HG03342 (cell line): Measurements from ENCODE around the gene ETV6.
A peak's percentile ranks its signal among the peaks of the same experiment; 100 is the strongest.

ENCODE experiments used
- ATAC-seq: cut with Tn5 transposase; IDR thresholded peaks from one replicate; pipeline ENCODE4 v1.9.1; 2021; ENCODE audit warnings: mild to moderate bottlenecking, moderate library complexity; ENCODE audit not compliant: unreplicated experiment

The ETV6 gene

DNA sequence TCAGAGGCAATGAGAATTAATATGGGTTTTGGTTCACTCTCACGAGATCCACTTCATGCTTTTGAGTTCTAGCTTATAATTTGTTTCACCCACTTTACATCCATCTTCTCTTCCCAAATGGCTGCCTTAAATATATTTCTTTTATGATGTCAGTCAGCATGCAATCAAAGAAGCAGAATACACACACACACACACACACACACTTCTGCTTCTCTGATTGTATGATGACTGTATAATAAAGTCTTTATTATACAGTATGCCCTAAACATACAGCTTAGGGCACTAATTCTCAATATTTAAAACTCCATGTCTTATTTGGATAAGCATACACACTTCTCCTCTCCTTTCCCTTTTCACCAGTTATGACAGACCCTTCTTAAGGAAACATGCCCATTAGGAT, 6.7 kb upstream of the ETV6 start:
- ATAC-seq = no peak

DNA sequence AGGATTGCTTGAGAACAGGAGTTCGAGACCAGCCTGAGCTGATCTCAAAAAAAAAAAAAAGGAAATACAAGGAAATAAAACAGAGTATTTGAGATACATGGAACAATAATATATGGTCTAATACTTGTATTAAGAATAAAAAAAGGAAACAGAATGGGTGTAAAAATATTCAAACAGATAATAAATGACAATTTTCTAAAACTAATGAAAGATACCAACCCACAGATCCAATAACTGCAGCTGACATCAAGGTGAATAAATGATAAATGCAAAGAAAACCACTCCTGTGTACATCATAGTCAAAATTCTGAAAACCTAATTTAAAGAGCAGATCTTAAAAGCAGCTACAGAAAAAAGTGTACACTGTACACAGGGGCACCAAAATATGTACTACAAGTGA, 4.1 kb upstream of the ETV6 start:
- no peak for ATAC-seq

DNA sequence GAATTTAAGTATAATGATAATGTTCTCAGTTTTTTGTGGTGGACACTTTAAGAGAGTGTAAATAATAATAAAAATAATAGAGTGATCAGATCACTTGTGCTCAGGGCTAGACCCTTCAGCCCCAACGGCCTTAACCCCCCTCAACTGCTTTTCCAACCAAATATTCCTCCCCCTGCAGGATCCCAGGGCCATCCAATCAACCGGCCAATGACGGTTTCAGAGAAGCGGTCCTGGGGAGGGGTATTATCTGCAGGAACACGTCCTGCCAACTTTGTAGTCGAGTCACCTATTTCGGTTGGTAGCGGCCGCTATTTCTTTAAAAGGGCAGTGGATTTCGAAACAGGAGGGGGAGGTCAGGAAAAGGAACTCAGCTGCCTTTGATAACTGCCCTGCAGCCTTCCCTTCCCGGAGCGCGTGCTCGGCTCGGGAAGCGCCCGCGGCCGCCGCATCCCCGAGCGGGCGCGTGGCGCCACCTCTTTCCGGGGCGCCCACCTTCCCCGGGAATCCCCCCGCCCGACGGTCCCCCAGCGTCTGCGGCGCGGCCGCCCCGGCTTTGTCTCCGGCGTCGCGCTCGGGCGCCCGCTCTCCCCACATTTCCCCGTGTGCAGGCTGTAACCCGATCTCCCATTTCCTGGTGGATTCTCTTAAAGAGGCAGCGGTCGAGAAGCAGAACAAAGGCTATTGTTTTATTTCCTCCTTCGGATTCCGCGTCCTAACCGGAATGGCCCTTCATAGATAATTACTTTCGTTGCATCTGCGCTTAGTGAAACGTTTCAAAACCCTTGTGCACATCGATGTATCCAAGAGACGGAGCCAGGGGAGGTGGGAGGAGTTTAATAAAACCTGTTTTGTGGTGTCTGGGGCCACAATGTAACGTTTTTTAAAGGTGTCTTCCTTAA, 711 bp upstream of the ETV6 start:
- ATAC-seq = peak; percentile 37

GRCh38 chr12:11650286-11651281, 1.1 kb downstream of the ETV6 start:
- no peak for ATAC-seq

GRCh38 chr12:11651381-11651780, 1.9 kb downstream of the ETV6 start:
- no peak for ATAC-seq

DNA sequence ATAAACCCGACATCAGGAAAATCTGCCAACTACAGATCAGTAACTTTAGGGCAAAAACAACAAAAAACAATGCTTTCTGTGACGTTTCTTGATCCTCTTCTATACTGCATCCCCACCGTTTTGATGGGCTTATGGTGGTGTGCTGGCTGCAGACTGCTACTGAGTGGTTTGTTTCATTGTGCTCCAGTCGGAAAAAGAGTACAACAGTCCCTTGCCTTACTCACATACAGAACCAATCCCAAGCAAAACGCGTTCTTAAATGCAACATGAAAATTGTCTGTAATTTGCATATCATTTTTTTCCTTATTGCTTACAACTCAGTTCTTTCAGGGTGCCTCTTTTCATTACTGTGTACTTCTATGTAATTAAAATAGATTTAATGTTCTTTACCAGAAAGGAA, 2.3 kb downstream of the ETV6 start:
- no peak for ATAC-seq

GRCh38 chr12:11652351-11653040, 3.0 kb downstream of the ETV6 start:
- ATAC-seq = peak; percentile 21

DNA sequence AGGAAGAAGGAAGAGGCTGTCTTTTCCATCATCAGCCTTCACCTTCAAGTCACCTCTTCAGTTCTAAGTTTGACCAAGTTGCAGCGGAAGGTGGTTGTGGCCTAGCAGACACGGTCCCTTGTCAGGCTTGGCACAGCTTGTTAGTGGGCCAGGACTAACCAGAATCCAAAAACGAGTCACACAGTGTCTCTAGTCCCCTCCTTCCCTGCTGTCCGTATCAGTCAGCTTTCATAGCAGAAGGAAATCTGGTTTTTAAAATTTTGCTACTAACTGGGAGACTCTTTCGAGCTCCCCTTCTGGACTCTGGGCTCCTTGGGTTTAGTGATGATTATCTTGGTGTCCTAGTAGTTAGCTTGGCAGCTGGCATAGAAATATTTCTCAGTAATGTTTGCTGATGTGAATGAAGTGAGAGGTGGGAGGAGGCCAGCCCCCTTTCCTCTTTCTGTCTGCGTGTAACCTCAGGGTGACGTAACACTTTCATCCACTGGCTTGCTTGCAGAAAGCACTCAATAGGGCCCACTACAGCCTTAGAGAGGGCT, 3.8 kb downstream of the ETV6 start:
- ATAC-seq = no peak

DNA sequence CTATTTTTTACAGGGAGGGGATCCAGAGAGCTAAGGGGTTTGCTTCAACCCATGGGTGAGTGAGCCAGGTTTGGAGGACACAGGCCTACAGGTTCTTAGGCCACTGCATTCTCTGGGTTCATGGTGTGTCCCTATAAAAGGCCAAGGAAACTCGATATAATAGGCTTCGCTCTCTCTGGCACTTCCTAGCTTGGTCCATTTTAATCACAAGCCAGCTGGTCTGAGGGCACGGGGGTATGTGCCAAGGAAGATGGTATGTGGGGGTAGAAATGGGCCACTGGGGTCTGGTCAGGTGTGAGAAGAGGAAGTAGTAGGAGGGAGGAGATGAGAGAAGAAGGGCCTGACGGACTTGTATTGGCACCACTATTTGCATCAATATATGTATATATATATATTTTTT, 4.9 kb downstream of the ETV6 start:
- no peak for ATAC-seq

GRCh38 chr12:11654802-11655201, 5.3 kb downstream of the ETV6 start:
- ATAC-seq = no peak

DNA sequence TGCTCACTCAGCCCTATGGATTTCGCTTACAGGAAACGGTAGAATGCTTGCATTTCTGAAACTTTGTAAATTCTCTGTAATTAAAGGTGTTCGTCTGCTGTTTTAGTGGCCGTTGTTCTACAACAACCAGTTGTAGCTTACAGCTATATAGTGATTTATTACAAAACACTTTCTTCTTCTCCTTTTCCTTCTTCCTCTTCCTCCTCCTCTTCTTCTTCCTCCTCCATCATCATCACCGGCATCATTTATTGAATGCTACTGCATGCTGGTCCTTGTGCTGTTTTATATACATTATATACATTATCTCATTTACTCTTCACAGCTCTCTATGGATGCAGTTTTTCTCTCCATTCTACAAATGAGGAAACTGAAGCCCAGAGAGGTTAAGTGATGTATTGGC, 6.4 kb downstream of the ETV6 start:
- ATAC-seq = no peak

DNA sequence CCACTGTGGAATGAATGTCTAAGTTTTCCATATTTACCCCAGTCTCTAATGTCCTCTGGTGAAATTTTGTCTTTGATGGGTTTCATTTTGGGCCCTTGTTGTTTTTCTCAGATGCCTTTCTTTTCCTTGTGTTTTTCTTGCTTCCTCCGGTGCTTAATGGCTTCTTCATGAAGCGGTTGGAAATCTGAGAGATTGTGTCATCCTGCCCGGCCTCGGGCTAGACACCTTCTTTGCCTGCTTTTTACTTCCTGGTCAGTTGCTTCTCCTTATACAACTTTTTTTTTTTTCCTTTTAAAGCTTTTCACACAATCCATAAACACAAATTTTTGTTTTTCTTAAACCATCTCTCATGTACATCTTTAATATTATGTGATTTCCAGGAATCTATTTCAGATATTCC, 7.1 kb downstream of the ETV6 start:
- ATAC-seq = no peak

- no peak for ATAC-seq
These were observed 8.0 kb downstream of the ETV6 start for GRCh38 chr12:11657511-11657910.

GRCh38 chr12:11658791-11659190, 9.3 kb downstream of the ETV6 start:
- no peak for ATAC-seq

- no peak for ATAC-seq
These were observed 11.2 kb downstream of the ETV6 start for GRCh38 chr12:11660624-11661023.

DNA sequence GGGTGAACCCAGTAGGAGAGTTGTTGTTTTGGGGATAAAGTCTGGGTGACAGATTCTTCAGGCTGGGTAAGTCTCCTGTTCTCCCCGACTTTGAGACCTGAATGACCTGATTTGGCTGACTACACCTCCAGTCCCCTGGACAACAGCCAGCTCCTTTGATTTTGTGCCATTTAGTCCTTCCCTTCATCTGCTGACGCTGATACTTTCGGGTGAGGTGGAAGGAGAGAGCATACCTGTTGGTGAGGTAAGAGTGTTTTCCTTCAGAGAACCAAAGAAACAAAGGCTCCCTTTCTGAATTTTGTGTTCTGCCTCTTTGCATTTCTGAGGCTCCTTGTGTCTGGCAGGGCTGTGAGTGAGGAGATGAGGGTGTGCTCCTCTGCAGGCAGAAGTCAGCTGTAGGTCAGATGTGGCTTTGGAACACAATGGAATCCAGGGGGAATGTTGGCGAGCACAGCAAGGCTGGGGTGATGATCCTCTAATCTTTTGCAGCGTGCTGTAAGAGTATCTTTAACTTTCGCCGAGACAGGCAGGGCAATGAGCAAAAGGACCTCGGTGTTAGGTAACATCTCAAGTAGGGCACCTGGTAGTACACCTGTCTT, 12.1 kb downstream of the ETV6 start:
- ATAC-seq = no peak

- ATAC-seq = no peak
These were observed 12.9 kb downstream of the ETV6 start for GRCh38 chr12:11662369-11662768.

DNA sequence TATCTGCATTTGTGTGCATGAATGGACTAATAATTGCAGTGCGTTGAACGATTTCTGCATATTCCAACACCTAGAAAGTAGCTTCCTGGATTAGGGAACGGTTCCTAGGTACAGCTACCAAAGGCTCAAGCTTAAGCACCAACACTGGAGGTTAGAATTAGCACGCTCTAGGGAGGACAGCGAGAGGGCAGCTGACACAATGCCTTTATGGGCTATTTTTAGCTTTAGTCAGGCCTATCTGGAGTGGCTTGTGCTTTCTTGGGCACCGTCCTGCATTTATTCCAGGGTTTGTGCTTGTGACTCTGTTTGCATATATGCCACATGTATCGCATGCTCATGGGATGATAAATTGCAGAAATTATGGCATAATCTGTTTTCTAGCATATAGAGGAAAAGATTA, 13.7 kb downstream of the ETV6 start:
- ATAC-seq = no peak

DNA sequence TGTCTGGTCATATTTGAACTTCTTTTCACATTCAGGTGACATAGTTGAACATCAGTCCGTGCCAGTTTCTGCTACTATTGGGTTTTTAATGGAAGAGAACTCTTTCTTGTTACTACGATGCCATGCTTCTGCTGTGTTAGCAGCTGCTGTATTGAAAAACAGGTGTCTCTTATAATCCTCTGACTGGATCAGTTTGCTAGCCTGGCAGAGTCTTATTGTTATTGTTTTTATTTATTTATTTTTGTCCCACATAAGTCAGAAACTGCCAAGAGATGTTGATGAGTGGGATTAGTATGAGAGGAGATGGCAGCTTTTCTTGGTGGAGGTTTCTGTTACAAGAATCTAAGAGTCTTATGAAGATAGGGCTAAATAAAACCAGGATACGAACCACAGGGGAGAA, 14.6 kb downstream of the ETV6 start:
- no peak for ATAC-seq
